ENCODE results near the gene MYOCOS. TPM values are rescaled to one million over a fixed set of nuclear protein-coding genes. Genes with fewer than 3 reads are reported as not detected.

The MYOCOS gene
- polyA plus RNA-seq, 1 experiment, result not detected

DNA sequence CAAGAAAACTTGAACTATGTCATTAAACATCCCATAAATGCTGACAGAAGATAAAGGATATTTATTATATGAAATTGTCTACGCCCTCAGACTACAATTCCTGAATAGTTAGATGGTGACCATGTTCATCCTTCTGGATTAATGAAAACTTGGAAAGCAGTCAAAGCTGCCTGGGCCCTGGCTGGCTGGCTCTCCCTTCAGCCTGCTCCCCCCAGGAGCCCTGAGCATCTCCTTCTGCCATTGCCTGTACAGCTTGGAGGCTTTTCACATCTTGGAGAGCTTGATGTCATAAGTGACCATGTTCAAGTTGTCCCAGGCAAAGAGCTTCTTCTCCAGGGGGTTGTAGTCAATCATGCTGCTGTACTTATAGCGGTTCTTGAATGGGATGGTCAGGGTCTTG lies 13.6 kb downstream of the MYOCOS start:
- no peaks in the 10 kb centered on the region for H3K27me3 ChIP-seq (ENCODE audit: control insufficient read depth, insufficient read depth, low read length)
- H3K9me3 ChIP-seq (ENCODE audit: control insufficient read depth, insufficient read depth, low read length), result no peaks in the 10 kb centered on the region
- no peak overlapping the region for H3K4me3 ChIP-seq (ENCODE audit: low read depth, low read length)
- POLR2A ChIA-PET, result no interaction called here
- CTCF ChIA-PET, result interaction anchor here (1.6 kb wide), 1 partner anchor 9 kb away, joined by 9 read pairs; no protein-coding TSS in a partner anchor
- DNase-seq (ENCODE audit: low read depth, low spot score), result no peak
- TF ChIP-seq, protein P1, sequence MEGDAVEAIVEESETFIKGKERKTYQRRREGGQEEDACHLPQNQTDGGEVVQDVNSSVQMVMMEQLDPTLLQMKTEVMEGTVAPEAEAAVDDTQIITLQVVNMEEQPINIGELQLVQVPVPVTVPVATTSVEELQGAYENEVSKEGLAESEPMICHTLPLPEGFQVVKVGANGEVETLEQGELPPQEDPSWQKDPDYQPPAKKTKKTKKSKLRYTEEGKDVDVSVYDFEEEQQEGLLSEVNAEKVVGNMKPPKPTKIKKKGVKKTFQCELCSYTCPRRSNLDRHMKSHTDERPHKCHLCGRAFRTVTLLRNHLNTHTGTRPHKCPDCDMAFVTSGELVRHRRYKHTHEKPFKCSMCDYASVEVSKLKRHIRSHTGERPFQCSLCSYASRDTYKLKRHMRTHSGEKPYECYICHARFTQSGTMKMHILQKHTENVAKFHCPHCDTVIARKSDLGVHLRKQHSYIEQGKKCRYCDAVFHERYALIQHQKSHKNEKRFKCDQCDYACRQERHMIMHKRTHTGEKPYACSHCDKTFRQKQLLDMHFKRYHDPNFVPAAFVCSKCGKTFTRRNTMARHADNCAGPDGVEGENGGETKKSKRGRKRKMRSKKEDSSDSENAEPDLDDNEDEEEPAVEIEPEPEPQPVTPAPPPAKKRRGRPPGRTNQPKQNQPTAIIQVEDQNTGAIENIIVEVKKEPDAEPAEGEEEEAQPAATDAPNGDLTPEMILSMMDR (IDR thresholded peaks at IDR 0.05; ENCODE audit: low read depth, low read length), result no peak
- no peak overlapping the region for H3K27ac ChIP-seq (ENCODE audit: low read depth, low read length)

DNA sequence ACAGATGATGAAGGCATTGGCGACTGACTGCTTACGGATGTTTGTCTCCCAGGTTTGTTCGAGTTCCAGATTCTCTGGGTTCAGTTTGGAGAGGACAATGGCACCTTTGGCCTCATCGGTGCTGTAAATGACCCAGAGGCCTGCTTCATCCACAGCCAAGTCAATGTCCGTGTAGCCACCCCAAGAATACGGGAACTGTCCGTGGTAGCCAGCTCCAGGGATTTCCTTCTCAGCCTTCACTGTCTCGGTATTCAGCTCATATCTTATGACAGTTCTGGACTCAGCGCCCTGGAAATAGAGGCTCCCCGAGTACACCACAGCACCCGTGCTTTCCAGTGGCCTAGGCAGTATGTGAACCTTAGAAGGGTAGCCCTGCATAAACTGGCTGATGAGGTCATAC lies 14.1 kb downstream of the MYOCOS start:
- TF ChIP-seq, protein P1 (IDR thresholded peaks at IDR 0.05; ENCODE audit: low read depth, low read length), result no peak
- POLR2A ChIA-PET, result no interaction called here
- DNase-seq (ENCODE audit: low read depth, low spot score), result no peak

DNA sequence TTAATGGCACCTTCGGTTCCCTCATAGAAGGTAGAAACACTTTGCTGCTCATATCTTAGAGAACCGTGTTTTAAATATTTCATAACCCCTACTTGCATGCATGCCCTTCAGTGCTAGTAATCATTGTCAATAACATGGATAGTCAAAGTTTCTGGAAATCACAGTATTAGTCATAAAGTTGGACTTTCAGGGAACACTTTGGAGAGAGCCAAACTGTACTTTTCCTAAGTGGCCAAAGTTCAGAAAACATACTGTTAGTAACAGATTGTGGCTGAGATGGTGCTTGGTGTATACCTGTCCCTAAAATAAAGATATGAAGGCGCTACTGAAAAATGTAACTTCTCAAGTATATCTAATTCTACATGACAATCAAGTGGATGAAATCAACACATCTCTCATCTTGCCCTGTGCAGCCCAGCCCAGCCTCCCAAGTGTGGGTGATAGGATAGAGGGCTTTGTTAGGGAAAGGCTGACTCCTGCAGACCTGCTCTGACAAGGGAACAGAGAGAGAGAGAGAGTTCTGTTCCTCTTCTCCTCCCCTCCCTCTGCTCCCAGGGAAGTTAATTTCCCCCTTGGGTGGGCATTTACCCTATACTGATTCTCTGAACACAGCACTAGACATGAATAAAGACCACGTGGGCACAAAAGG lies 16.0 kb downstream of the MYOCOS start:
- no peak overlapping the region for H3K4me3 ChIP-seq (ENCODE audit: low read depth, low read length)
- no peaks in the 10 kb centered on the region for H3K9me3 ChIP-seq (ENCODE audit: control insufficient read depth, insufficient read depth, low read length)
- TF ChIP-seq, protein P1 (IDR thresholded peaks at IDR 0.05; ENCODE audit: low read depth, low read length), result no peak
- DNase-seq (ENCODE audit: low read depth, low spot score), result no peak
- H3K27ac ChIP-seq (ENCODE audit: low read depth, low read length), result no peak overlapping the region
- H3K27me3 ChIP-seq (ENCODE audit: control insufficient read depth, insufficient read depth, low read length), result no peaks in the 10 kb centered on the region
- CTCF ChIA-PET, result no interaction called here
- POLR2A ChIA-PET, result no interaction called here

More for the DNA sequence above, 14.1 kb downstream of the MYOCOS start:
- no peak overlapping the region for H3K4me3 ChIP-seq (ENCODE audit: low read depth, low read length)
- CTCF ChIA-PET, result interaction anchor here (1.6 kb wide), 1 partner anchor 9 kb away, joined by 9 read pairs; no protein-coding TSS in a partner anchor
- no peaks in the 10 kb centered on the region for H3K9me3 ChIP-seq (ENCODE audit: control insufficient read depth, insufficient read depth, low read length)
- H3K27ac ChIP-seq (ENCODE audit: low read depth, low read length), result no peak overlapping the region
- no peaks in the 10 kb centered on the region for H3K27me3 ChIP-seq (ENCODE audit: control insufficient read depth, insufficient read depth, low read length)

DNA sequence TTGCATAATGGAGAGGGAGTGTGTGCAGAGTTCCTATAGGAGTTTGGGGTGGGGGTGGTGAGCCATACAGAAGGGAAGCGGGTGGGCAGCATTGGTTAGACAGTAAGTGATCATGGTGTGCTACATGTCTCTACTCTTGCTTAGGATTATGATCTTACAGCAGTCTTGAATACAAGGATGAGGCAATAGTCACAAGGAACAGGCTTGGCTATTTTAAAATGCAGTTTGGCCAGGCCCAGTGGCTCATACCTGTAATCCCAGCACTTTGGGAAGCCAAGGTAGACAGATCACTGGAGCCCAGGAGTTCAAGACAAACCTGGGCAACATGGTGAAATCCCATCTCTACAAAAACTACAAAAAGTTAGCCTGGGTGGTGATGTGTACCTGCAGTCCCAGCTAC lies 18.2 kb downstream of the MYOCOS start:
- no peak overlapping the region for H3K4me3 ChIP-seq (ENCODE audit: low read depth, low read length)
- ChIA-PET POLR2A (no interaction called here), CTCF (interaction anchor here (1.2 kb wide), 1 partner anchor 15 kb away, joined by 3 read pairs; no protein-coding TSS in a partner anchor)
- no peaks in the 10 kb centered on the region for H3K9me3 ChIP-seq (ENCODE audit: control insufficient read depth, insufficient read depth, low read length)
- DNase-seq (ENCODE audit: low read depth, low spot score), result no peak
- H3K27ac ChIP-seq (ENCODE audit: low read depth, low read length), result no peak overlapping the region
- TF ChIP-seq, protein P1 (IDR thresholded peaks at IDR 0.05; ENCODE audit: low read depth, low read length), result no peak
- no peaks in the 10 kb centered on the region for H3K27me3 ChIP-seq (ENCODE audit: control insufficient read depth, insufficient read depth, low read length)

DNA sequence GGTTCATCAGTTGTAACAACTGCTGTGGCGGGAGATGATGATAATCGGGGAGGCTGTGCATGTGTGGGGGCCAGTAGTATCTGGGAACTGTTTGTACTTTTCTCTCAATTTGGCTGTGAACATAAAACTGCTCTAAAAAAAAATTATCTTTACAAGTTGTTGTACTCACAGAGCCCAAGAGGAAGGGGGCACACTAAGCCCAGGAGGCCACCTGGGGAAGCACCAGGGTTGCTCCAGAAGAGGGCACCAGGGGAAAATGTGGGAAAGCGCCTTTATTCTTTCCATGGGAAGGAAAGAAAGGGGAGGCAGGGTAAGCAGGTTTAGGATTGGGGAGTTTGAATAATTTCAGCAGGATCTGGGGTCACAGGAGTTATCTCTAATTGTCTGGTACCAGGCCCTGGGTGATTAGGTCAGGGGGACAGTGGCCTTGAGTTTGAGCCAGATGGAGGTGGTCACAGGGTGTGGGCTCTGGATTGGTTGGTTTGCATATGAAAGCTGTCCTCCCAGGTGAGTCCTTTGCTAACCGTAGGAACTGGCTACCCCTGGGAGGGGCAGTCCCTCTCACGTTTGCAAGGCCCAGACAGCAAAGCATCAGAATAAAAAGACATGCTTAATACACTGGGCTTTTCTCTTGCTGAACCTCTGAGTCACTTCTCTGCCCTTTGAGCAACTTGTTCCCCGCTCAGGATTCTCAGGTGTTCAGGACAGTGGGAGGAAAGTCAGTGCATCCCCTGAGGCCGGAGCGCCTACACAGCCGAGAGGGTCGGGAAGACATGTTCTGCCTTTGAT lies 19.2 kb downstream of the MYOCOS start:
- no peak for DNase-seq (ENCODE audit: low read depth, low spot score)
- Histone ChIP-seq H3K27me3 (ENCODE audit: control insufficient read depth, insufficient read depth, low read length) (no peaks in the 10 kb centered on the region), H3K4me3 (ENCODE audit: low read depth, low read length) (no peak overlapping the region), H3K9me3 (ENCODE audit: control insufficient read depth, insufficient read depth, low read length) (no peaks in the 10 kb centered on the region), H3K27ac (ENCODE audit: low read depth, low read length) (no peak overlapping the region)
- TF ChIP-seq, protein P1 (IDR thresholded peaks at IDR 0.05; ENCODE audit: low read depth, low read length), result no peak
- ChIA-PET CTCF (interaction anchor here (6.1 kb wide), 1 partner anchor 344 kb away, joined by 197 read pairs; no protein-coding TSS in a partner anchor), POLR2A (no interaction called here)

All from AG04450 (cell line).